ENCODE measurements around the gene RAB40C.

DNA sequence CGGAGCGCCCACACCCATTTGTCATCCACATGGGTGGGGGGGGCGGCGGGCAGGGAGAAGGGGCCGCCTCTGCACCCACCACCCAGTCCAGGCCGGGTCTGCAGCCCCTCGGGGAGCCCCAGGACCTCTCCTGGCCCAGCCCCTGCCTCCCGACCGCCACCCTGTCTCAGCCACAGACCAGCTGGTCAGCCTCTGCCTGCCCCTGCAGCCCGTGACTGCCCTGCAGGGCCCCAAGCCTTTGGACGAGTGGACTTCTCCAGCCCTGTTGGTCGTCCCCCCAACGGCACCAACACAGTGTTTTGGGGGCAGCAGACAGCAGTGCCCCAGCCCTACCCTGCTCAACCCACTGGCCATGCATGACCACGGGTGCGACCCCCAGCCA lies 28.5 kb upstream of the RAB40C start:
- no peak for TF ChIP-seq EZH2 (IDR thresholded peaks at IDR 0.05; ENCODE audit: borderline replicate concordance, low read length)
- no peak for TF ChIP-seq CTCF (conservative IDR thresholded peaks at IDR 0.05 in 1 of 2, IDR thresholded peaks at IDR 0.05 in 1 of 2; ENCODE audit: extremely low read depth in 1 of 2, insufficient read depth in 1 of 2, low read depth in 1 of 2, low read length in 2 of 2)
